ENCODE measurements around the gene NR2F1-AS1.
A peak's percentile ranks its signal among the peaks of the same experiment; 100 is the strongest.

The NR2F1-AS1 gene

DNA sequence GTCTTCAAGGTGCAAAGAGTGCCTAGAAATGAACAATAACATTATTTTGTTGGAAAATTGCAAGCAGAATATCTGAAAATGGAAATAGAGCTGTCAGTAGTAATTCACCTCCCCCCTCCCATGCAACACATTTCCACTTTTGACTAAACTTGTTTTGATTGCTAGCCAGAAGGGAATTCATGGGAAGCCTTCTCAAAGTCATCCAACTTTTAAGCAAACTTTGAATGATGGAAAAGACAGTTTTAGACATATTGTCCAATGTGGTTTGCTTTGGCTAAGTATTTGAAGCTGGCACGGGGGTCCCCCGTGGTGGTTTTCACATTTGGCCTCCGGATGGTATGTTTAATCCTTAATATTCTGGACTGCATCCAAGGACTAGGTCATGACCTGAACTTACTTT lies 9.5 kb upstream of the NR2F1-AS1 start:
- no peak for ATAC-seq
- TF ChIP-seq RARB (CRISPR knock-in tag; IDR thresholded peaks at IDR 0.05) (no peak), ISL1 (CRISPR knock-in tag; IDR thresholded peaks at IDR 0.05) (no peak), TCF4 (CRISPR knock-in tag; IDR thresholded peaks at IDR 0.05; ENCODE audit: borderline replicate concordance) (no peak), OSR1 (CRISPR knock-in tag; IDR thresholded peaks at IDR 0.05) (no peak), ZFP3 (CRISPR knock-in tag; IDR thresholded peaks at IDR 0.05) (no peak), BACH2 (CRISPR knock-in tag; IDR thresholded peaks at IDR 0.05; ENCODE audit: borderline replicate concordance) (no peak), TOX (CRISPR knock-in tag; IDR thresholded peaks at IDR 0.05; ENCODE audit: borderline replicate concordance) (no peak), ARNTL (CRISPR knock-in tag; IDR thresholded peaks at IDR 0.05; ENCODE audit: borderline replicate concordance, low read depth) (no peak), ZC3H10 (CRISPR knock-in tag; IDR thresholded peaks at IDR 0.05) (no peak), ZNF565 (CRISPR knock-in tag; conservative IDR thresholded peaks at IDR 0.05; ENCODE audit: low read depth) (no peak), ZFP30 (CRISPR knock-in tag; IDR thresholded peaks at IDR 0.05) (no peak)
- TF ChIP-seq, protein P1, sequence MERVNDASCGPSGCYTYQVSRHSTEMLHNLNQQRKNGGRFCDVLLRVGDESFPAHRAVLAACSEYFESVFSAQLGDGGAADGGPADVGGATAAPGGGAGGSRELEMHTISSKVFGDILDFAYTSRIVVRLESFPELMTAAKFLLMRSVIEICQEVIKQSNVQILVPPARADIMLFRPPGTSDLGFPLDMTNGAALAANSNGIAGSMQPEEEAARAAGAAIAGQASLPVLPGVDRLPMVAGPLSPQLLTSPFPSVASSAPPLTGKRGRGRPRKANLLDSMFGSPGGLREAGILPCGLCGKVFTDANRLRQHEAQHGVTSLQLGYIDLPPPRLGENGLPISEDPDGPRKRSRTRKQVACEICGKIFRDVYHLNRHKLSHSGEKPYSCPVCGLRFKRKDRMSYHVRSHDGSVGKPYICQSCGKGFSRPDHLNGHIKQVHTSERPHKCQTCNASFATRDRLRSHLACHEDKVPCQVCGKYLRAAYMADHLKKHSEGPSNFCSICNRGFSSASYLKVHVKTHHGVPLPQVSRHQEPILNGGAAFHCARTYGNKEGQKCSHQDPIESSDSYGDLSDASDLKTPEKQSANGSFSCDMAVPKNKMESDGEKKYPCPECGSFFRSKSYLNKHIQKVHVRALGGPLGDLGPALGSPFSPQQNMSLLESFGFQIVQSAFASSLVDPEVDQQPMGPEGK (CRISPR knock-in tag; IDR thresholded peaks at IDR 0.05; ENCODE audit: borderline replicate concordance) = no peak

DNA sequence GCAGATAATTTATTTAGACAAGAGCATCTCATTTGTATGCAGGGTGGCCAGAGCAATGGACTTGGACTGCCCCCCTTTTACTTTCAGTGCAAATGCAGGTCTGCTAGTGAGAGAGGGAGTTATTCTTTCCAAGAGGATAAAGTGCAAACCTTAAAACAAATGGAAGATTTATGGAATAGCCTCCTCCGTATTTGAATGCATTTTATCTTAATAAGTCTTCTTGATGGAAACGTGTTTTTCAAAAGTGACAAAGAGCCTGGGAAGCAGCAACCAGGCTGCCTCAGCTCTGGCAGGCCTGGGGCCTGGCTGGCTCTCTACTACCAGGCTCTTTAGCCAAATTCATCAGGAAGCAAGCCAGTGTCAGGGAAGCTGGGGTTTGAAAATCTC lies 8.8 kb upstream of the NR2F1-AS1 start:
- ATAC-seq = 0 out of 3 replicates have a peak, but pooled peaks have one; percentile 18
- TF ChIP-seq ZNF8 (CRISPR knock-in tag; IDR thresholded peaks at IDR 0.05) (no peak), ZFP30 (CRISPR knock-in tag; IDR thresholded peaks at IDR 0.05) (no peak)
- TF ChIP-seq, protein P2, sequence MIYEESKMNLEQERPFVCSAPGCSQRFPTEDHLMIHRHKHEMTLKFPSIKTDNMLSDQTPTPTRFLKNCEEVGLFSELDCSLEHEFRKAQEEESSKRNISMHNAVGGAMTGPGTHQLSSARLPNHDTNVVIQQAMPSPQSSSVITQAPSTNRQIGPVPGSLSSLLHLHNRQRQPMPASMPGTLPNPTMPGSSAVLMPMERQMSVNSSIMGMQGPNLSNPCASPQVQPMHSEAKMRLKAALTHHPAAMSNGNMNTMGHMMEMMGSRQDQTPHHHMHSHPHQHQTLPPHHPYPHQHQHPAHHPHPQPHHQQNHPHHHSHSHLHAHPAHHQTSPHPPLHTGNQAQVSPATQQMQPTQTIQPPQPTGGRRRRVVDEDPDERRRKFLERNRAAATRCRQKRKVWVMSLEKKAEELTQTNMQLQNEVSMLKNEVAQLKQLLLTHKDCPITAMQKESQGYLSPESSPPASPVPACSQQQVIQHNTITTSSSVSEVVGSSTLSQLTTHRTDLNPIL (CRISPR knock-in tag; IDR thresholded peaks at IDR 0.05; ENCODE audit: low read depth) = no peak

DNA sequence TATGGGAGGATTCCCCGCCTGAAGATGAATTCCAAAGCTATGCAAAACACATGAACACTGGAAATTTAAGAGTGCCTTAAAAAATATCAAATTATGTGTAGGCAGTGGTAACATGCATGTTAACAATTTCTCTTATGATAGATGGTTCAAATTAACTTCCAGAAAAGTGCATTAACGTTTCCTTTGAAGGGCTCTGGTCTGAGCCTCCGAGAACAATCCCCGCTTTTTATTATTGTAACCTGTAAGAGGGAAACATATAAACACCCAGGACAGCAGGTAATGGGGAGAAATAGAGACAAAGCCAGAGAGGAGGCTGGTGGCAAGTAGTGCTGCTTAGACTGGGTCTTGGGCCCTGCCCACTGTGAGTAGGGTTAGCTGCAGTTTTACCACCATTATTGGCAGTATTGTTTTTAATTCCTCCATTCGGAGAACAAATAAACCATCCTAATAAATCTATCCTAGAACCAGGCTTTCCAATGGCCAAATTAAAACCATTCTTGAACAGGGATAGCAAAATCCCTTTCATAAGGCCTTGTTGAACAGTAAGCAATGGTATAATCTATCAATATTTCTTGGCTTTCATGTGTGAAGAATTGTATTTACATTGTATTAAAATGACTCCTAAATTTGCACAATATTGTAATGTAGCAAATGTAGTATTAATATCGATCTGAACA lies 8.3 kb upstream of the NR2F1-AS1 start:
- no peak for TF ChIP-seq ISL1 (CRISPR knock-in tag; IDR thresholded peaks at IDR 0.05)
- ATAC-seq = peak; percentile 14; the same call in 1 of the 3 replicates

DNA sequence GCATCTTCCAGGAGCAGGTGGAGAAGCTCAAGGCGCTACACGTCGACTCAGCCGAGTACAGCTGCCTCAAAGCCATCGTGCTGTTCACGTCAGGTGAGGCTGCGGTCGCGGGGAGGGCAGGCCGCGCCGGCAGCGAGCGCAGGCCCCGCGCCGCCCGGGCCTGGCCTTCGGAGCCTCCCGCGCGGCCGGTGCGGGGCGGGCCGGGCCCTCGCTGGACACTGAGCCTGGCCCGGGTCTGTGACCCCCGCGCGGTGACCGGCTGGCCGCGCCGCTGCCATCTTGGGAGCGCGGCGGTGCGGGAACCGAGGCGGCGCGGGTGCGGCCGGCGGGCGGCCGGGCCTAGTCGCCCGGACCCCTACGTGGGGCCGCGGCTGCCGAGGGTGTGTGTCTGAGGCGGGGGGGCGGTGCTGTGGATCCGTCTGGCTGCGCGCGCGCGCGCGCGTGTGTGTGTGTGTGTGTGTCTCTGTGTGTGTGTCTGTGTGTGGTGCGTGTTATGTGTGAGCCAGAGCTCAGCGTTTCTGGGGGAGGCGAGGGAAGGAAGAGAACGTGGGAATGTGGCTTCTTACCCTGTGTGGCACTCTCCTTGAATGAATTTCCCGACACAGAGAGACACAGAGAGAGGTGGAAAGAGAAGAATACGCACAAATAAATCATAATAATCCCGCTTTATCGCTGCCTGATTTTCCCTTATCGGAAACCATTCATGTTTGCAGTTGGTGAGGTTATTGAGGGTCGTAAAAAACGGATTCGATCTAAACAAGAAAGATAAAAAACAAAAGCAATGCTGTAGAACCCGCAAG lies 7.5 kb upstream of the NR2F1-AS1 start:
- TF ChIP-seq SNAI2 (CRISPR knock-in tag; IDR thresholded peaks at IDR 0.05) (no peak), ZFP3 (CRISPR knock-in tag; IDR thresholded peaks at IDR 0.05) (no peak), ZNF70 (CRISPR knock-in tag; IDR thresholded peaks at IDR 0.05) (no peak), TCF4 (CRISPR knock-in tag; IDR thresholded peaks at IDR 0.05; ENCODE audit: borderline replicate concordance) (no peak), BACH2 (CRISPR knock-in tag; IDR thresholded peaks at IDR 0.05; ENCODE audit: borderline replicate concordance) (no peak), CSDC2 (CRISPR knock-in tag; IDR thresholded peaks at IDR 0.05) (no peak), OSR1 (CRISPR knock-in tag; IDR thresholded peaks at IDR 0.05) (no peak), ESRRG (CRISPR knock-in tag; IDR thresholded peaks at IDR 0.05) (no peak), RARB (CRISPR knock-in tag; IDR thresholded peaks at IDR 0.05) (no peak), ZNF8 (CRISPR knock-in tag; IDR thresholded peaks at IDR 0.05) (no peak), TOX (CRISPR knock-in tag; IDR thresholded peaks at IDR 0.05; ENCODE audit: borderline replicate concordance) (no peak), ZFP30 (CRISPR knock-in tag; IDR thresholded peaks at IDR 0.05) (no peak)
- TF ChIP-seq, protein P2 (CRISPR knock-in tag; IDR thresholded peaks at IDR 0.05; ENCODE audit: low read depth) = no peak
- TF ChIP-seq, protein P1 (CRISPR knock-in tag; IDR thresholded peaks at IDR 0.05; ENCODE audit: borderline replicate concordance) = no peak
- TF ChIP-seq, protein P3, sequence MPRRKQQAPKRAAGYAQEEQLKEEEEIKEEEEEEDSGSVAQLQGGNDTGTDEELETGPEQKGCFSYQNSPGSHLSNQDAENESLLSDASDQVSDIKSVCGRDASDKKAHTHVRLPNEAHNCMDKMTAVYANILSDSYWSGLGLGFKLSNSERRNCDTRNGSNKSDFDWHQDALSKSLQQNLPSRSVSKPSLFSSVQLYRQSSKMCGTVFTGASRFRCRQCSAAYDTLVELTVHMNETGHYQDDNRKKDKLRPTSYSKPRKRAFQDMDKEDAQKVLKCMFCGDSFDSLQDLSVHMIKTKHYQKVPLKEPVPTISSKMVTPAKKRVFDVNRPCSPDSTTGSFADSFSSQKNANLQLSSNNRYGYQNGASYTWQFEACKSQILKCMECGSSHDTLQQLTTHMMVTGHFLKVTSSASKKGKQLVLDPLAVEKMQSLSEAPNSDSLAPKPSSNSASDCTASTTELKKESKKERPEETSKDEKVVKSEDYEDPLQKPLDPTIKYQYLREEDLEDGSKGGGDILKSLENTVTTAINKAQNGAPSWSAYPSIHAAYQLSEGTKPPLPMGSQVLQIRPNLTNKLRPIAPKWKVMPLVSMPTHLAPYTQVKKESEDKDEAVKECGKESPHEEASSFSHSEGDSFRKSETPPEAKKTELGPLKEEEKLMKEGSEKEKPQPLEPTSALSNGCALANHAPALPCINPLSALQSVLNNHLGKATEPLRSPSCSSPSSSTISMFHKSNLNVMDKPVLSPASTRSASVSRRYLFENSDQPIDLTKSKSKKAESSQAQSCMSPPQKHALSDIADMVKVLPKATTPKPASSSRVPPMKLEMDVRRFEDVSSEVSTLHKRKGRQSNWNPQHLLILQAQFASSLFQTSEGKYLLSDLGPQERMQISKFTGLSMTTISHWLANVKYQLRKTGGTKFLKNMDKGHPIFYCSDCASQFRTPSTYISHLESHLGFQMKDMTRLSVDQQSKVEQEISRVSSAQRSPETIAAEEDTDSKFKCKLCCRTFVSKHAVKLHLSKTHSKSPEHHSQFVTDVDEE (CRISPR knock-in tag; IDR thresholded peaks at IDR 0.05) = no peak
- ATAC-seq = no peak
